ENCODE measurements around the gene FAM168A.

DNA sequence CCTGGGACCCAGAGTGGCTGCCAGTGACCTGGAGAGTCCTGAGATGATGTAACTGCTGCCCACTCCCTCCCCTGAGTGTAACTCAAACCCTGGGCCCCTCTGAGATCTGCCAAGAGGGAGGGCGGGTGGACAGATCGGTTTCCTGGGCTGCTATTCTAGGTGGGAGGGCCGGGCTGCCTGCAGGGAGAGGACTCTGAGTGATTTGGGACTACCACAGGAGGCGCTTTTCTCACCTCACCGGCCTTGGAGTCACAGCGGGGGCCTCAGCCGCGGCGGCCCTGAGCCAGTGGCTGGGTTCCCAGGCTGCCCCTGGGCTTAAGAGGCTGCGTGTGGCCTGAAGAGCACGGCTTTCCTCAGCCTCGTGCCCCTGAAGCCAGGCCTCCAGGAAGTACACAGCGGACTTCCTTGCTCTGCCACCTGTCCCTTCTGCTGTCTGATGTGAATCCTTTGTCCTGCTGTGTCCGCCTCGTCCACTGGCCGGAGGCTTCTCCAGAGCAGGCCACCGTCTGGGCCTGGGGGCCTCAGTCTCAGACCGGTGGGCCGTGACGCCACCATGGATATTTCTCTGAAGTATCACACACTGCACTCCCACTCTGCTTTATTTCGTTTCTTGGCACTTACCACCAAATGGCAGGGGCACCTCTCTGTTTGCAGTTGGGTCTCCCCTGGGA is 210.2 kb downstream of the FAM168A start:
- no peak for TF ChIP-seq EZH2phosphoT487 (IDR thresholded peaks at IDR 0.05; ENCODE audit: low read depth, severe bottlenecking, unreplicated experiment)
- TF ChIP-seq EZH2 (IDR thresholded peaks at IDR 0.05; ENCODE audit: borderline replicate concordance), result no peak
- TF ChIP-seq, protein P1, sequence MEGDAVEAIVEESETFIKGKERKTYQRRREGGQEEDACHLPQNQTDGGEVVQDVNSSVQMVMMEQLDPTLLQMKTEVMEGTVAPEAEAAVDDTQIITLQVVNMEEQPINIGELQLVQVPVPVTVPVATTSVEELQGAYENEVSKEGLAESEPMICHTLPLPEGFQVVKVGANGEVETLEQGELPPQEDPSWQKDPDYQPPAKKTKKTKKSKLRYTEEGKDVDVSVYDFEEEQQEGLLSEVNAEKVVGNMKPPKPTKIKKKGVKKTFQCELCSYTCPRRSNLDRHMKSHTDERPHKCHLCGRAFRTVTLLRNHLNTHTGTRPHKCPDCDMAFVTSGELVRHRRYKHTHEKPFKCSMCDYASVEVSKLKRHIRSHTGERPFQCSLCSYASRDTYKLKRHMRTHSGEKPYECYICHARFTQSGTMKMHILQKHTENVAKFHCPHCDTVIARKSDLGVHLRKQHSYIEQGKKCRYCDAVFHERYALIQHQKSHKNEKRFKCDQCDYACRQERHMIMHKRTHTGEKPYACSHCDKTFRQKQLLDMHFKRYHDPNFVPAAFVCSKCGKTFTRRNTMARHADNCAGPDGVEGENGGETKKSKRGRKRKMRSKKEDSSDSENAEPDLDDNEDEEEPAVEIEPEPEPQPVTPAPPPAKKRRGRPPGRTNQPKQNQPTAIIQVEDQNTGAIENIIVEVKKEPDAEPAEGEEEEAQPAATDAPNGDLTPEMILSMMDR (IDR thresholded peaks at IDR 0.05; ENCODE audit: poor library complexity), result no peak
